ENCODE data around the gene PTPRO.

DNA sequence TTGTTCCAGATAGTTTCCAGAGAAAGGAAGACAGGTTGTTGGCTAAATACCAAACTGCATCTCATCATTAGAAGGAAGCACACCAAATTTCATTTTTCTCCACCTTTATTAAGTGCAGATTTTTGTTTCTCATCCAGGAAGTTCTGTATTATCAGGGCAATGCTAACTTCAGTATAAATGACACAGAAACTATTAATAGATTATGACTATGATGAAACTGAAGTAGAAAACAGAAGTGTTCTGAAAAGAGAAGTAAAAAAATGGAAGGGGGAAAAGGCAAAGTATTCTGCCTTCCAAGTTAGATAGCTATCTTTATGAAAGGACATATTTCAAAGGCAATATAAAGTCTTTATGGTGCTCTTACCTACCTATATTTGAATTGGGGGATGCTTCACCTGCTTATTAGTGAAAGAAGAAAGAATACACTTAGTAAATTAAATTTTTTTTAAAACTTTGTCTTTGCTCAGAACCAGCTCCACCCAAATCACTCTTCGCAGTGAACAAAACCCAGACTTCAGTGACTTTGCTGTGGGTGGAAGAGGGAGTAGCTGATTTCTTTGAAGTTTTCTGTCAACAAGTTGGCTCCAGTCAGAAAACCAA lies 223.9 kb downstream of the PTPRO start:
- TF ChIP-seq POLR2A (IDR thresholded peaks at IDR 0.05; ENCODE audit: low read length) (no peak), GATA1 (IDR thresholded peaks at IDR 0.05; ENCODE audit: low read depth, low read length) (no peak)
